Stimulated activated CD4-positive, alpha-beta T cell treated with anti-CD3 and anti-CD28 coated beads, Interleukin-12 subunit alpha, Interleukin-12 subunit beta, amount 100 ng/mL, for 24 hours (primary cell): ENCODE measurements around the gene ALOX15B.
"Not testable (repeated sequence)": the region's sequence is repeated elsewhere in the genome, so short reads cannot be mapped to it uniquely, and the experiment has no call there.

Experiments
- DNase-seq, 2 experiments: peaks; one replicate each; pipeline ENCODE4 v3.0.0-alpha.2; 2020; ENCODE audit warnings: low read depth in 2 of 2

Gene ALOX15B

GRCh38 chr17:8039611-8040168, 831 bp downstream of the ALOX15B start:
- DNase-seq, result no peak

GRCh38 chr17:8041249-8041928, 2.5 kb downstream of the ALOX15B start:
- DNase-seq, result peak in 1 of 2 experiments; percentile 26

DNA sequence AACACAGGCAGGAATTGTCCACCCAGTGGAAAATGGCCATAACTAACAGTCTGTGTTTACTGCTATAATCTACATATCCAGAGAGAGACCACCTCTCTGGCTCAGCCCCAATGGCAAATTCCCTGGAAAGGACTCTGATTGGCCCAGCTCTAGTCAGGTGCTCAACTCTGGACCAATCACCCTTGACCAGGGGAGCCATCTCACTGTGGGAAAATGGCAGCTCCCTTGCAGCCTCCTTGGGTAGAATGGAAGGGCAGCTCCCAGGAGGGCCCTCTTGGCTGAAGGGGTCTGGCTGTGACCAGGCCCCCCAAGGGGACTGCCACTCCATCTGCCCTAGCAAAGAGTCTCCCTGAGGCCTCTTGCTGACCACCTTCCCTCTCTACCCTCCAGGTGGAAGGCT, 3.1 kb downstream of the ALOX15B start:
- no peak for DNase-seq

DNA sequence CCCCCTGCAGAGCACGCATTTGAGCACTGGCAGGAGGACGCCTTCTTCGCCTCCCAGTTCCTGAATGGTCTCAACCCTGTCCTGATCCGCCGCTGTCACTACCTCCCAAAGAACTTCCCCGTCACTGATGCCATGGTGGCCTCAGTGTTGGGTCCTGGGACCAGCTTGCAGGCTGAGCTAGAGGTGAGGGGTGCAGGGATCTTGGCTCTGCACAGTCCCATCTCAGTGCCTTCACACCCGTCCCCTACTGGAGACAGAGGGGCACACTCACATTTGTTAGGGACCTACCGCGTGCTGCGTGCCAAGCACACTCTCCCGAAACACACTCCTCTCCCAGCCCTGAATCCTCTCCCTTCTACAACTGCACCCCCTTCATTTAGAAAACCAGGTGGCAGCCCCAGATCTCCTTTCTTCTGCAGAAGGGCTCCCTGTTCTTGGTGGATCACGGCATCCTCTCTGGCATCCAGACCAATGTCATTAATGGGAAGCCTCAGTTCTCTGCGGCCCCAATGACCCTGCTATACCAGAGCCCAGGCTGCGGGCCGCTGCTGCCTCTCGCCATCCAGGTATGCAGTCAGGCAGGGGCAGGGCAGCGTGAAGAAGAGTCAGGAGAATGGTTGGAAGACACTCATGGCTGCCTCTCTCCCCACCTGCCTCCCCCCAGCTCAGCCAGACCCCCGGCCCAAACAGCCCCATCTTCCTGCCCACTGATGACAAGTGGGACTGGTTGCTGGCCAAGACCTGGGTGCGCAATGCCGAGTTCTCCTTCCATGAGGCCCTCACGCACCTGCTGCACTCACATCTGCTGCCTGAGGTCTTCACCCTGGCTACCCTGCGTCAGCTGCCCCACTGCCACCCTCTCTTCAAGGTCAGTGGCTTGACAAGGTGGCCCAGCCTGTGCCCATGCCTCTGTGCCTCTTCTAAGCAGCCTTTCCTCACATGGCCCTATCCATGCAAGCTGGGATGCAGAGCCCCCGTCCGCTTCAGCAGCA, 6.3 kb downstream of the ALOX15B start:
- no peak for DNase-seq

DNA sequence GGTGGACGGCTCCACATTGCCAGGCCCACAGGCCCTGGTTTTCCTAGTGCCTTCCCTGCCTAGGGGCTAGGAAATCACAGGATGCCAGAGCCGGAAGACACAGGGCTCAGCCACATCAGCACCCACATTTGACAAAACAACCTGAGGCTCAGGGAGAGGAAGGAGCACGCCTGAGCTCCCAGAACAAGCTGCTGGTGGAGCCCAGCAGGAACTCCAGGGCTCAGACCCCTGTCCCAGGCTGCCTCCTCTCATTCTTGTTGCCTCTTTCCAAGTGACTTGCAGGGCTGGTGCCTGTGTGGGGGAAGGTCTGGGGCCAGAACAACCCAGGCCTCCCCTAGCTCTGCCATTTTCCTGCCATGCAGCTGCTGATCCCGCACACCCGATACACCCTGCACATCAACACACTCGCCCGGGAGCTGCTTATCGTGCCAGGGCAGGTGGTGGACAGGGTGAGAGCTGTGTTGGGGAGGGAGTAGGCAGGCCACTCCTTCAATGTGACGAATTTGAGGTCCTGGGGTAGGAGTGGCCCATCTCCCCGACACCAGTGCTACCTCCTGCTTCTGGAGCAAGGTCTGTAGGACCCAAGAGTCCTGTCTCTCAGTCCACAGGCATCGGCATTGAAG, 7.6 kb downstream of the ALOX15B start:
- no peak for DNase-seq

DNA sequence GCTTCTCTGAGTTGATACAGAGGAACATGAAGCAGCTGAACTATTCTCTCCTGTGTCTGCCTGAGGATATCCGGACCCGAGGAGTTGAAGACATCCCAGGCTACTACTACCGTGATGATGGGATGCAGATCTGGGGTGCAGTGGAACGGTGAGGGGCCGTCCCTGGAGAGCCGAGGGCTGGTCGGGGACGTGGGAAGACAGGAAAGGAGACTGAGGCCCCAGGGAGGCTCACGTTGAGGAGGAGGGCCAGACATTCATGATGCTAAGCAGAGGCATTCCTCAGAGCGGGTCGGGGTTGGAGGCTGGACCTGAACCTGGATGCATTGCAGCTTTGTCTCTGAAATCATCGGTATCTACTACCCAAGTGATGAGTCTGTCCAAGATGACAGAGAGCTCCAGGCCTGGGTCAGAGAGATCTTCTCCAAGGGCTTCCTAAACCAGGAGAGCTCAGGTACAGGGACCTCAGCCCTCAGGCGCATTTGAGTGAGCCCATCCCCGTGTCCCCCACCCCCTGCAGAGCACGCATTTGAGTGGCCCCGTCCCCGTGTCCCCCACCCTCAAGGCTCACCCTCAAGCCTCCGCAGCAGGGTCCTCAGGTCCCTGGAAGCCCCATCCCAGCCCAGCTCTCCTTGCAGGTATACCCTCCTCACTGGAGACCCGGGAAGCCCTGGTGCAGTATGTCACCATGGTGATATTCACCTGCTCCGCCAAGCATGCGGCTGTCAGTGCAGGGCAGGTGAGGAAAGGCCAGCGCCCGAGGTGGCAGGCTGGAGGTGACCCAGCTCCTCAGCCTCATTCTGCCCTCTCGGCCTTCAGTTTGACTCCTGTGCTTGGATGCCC, 8.3 kb downstream of the ALOX15B start:
- no peak for DNase-seq

- DNase-seq, result no peak
Observed at GRCh38 chr17:8047769-8048110, 8.9 kb downstream of the ALOX15B start.

DNA sequence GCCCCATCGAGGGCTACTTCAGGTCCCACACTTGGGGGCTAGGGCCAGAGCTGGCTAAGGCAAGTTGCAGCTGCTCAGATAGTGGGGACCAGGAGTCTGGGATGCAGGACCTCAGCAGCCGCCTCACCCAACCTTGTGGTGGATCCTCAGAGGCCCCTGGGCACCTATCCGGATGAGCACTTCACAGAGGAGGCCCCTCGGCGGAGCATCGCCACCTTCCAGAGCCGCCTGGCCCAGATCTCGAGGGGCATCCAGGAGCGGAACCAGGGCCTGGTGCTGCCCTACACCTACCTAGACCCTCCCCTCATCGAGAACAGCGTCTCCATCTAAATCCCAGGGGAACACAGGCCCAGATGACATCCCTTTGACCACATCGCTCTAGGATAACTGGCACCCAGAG, 9.4 kb downstream of the ALOX15B start:
- no peak for DNase-seq

DNA sequence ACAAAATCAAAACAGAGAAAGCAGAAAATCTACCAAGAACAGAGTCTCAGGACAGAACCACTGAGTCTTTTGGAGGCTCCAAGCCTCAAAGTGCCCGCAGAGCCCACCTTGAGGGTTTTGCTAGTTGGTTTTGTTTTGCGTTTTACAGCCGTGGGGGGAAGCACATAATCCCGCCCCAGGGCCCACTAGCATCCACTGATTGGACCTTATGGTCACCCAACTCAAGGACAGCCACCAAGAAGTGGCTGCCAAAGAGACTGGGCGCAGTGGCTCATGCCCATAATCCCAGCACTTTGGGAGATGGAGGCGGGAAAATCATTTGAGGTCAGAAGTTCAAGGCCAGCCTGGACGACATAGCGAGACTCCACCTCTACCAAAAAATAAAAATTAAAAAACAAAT, 9.9 kb downstream of the ALOX15B start:
- DNase-seq, result no peak

- no peak for DNase-seq
Observed at GRCh38 chr17:8051831-8052230, 13.0 kb downstream of the ALOX15B start.

DNA sequence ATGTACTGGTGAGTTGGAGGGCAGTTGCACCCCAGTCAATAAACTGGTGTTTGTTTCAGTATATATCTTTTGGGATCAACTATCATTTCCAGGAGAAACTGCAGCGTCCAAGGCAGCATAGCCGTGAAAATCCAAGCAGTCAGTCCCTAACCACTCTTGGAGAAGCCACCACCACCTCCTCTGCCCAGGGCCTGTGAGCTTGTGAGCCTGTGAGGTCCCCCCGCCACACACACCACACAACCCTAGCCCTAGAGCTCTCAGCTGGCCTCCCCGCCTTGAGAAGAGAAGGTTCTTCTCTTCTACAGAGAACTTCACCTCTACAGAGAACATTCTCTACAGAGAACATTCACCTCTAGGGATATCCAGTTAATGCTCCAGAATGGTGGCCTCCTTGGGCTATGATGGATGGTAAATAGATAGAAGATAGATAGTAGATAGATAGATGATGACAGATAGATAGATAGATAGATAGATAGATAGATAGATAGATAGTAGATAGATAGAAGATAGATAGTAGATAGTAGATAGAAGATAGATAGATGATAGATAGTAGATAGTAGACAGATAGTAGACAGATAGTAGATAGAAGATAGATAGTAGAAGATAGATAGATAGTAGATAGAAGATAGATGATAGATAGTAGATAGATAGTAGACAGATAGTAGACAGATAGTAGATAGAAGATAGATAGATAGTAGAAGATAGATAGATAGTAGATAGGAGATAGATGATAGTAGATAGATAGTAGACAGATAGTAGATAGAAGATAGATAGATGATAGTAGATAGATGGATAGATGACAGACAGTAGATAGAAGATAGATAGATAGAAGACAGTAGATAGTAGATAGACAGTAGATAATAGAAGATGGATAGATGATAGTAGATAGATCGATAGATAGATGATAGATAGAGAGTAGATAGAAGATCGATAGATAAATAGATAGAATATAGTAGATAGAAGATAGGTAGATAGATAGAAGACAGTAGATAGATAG, 13.7 kb downstream of the ALOX15B start:
- no peak for DNase-seq

GRCh38 chr17:8053600-8053999, 14.7 kb downstream of the ALOX15B start:
- DNase-seq, result no peak

- DNase-seq, result no peak
Observed at GRCh38 chr17:8055851-8056231, 17.0 kb downstream of the ALOX15B start.

DNA sequence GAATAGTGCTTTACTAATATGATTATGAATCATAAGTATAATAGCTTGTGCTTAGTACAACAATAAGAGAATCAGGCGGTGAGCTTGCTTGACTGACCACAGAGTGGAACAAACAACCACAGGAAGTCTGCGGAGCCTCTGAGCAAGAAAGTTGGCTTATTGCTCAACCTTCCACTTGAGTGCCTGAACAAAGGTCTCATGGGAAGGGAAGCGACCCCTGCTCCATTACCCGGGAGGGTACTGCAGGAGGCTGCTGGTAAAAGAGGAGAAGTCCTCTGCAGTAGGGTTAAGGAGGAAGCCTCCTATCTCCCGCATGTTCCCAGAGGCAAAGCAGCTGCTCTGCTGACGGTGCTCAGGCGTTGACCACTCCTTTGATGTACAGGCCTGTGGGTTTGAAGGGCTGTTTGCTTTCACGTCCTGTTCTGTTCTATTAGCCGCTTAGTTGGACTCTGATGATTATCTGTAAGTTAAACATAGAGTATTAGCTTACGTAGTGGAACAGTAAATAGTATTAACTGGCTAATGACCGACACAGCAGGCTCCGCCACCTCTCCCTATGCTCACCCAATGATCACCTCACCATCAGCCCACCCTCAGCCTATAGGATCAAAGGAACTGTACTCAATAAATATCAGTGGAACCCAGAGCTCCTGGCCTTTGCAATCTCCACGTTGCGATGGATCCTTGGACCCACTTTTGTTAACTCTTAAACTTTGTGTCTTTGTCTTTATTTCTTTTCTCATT, 17.5 kb downstream of the ALOX15B start:
- no peak for DNase-seq

DNA sequence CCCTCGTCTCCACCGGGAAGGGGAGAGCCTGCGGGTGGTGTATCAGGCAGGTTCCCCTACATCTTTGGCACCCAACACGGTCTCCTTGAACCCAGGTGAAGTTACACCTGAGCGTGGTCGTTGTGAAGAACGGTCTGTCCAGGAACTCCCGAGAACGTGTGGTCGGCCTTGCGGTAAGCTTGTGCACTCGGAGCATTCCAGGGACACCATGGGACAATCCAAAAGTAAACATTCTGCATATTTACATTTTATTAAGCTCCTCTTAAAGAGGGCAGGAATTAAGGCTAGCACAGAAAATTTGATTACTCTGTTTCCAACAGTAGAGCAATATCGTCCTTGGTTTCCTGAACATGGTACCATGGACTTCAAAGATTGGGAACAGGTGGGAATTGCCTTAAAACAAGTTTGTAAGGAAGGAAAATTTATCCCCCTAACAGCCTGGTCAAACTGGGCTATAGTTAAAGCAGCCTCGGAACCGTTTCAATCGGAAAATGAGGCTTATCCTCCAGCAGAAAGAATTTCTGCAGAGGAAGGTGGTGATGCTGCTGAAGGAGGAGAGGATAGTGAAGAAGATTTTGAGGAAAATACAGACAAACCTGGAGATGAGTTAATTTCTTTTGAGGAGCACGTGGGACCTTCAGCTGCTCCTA, 18.2 kb downstream of the ALOX15B start:
- no peak for DNase-seq

GRCh38 chr17:8057691-8058114, 18.8 kb downstream of the ALOX15B start:
- peak in 1 of 2 experiments; percentile 15 for DNase-seq

GRCh38 chr17:8059131-8059530, 20.3 kb downstream of the ALOX15B start:
- DNase-seq, result no peak

DNA sequence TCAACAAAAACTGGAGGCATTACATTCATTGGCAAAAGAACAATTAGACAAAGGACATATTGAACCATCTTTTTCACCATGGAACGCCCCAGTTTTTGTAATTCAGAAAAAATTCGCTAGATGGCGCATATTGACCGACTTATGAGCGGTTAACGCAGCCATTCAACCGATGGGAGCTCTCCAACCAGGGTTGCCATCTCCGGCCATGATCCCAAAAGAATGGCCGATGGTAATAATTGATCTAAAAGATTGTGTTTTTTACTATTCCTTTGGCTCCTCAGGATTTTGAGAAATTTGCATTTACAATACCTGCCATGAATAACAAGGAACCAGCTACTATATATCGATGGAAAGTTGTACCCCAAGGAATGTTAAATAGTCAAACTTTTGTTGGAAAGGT, 21.4 kb downstream of the ALOX15B start:
- peak in 1 of 2 experiments; percentile 17 for DNase-seq

GRCh38 chr17:8061851-8062250, 23.0 kb downstream of the ALOX15B start:
- DNase-seq, result not testable (repeated sequence)
